COLO829 (cell line): ENCODE results near the gene RHOXF1.
"Not testable (repeated sequence)": the region's sequence is repeated elsewhere in the genome, so short reads cannot be mapped to it uniquely, and the experiment has no call there.

Experiments used
- DNase-seq: peaks from one replicate; pipeline ENCODE4 v3.0.0; 2012; ENCODE audit warnings: low spot score

RHOXF1 gene, protein sequence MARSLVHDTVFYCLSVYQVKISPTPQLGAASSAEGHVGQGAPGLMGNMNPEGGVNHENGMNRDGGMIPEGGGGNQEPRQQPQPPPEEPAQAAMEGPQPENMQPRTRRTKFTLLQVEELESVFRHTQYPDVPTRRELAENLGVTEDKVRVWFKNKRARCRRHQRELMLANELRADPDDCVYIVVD

DNA sequence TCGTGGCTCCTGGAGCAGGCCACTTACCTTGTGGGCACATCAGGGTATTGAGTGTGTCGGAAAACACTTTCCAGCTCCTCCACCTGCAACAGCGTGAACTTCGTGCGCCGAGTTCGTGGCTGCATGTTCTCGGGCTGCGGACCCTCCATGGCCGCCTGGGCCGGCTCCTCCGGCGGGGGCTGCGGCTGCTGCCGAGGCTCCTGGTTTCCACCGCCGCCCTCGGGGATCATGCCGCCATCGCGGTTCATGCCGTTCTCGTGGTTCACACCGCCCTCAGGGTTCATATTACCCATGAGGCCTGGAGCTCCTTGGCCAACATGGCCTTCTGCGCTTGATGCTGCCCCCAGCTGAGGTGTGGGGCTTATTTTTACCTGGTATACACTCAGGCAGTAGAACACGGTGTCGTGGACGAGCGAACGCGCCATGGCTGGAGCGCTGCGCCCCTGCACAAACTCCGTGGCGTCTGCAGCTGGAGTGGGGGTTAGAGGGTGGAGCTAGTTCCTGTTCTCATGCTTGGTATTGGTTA is at the start of gene RHOXF1:
RHOXF1 (minus strand) TSS at position 476 of the 526 bp plus-strand sequence; CDS start at position 425, 51 bp downstream.
- no peak for DNase-seq

- DNase-seq, result not testable (repeated sequence)
Measured at GRCh38 chrX:120159086-120159485, 43.4 kb upstream of the RHOXF1 start.

DNA sequence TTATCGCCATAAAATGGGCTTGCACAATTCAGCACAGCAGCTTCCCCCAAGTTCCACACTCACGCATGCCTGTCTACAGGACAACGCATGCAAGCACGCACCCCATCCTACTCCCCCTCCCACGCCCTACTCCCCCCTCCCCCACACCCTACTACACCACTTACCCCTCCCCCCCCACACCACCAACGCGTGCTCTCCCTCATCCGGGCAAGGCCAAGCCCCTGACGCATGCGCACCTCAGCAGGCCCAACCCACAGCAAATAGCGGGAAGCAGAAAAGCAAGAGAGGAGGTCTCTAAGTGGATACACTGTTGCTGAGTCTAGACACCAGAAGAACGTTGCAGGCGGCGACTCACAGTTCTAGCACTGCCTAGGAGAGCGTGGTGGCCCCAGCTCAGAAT is 42.6 kb upstream of the RHOXF1 start, which contains the start of gene RHOXF2:
RHOXF2 (plus strand) TSS at position 301 of the 400 bp plus-strand sequence. CDS start 138 bp downstream, outside the sequence.
- DNase-seq, result not testable (repeated sequence)

GRCh38 chrX:120150109-120150744 is 34.5 kb upstream of the RHOXF1 start:
- not testable (repeated sequence) for DNase-seq

- no peak for DNase-seq
Measured at GRCh38 chrX:120147537-120147936, 31.8 kb upstream of the RHOXF1 start.

- not testable (repeated sequence) for DNase-seq
Measured at GRCh38 chrX:120146323-120146722, 30.6 kb upstream of the RHOXF1 start.

GRCh38 chrX:120145295-120145925 is 29.7 kb upstream of the RHOXF1 start:
- no peak for DNase-seq

- DNase-seq, result no peak
Measured at GRCh38 chrX:120144178-120144844, 28.6 kb upstream of the RHOXF1 start.

- no peak for DNase-seq
Measured at GRCh38 chrX:120140293-120140981, 24.7 kb upstream of the RHOXF1 start.

DNA sequence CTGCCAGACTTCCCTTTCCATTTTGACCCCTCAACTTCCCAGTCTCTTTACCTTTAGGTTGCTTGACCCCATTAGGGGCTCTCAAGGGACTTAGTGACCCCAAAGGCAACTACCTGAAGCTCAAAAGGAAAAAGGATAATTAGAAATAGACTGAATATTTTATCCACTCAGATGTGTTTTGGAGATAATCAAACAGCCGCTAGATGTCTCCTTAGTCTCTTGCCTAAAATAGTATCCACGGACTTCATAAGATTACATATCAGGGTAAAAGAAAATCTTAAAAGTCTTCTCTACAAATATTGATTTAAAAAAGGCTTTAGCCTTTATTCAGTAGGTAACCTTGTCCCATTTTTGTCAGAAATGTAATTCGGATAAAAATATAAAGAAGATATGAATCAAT is 21.7 kb upstream of the RHOXF1 start:
- DNase-seq, result no peak

GRCh38 chrX:120136840-120137239 is 21.1 kb upstream of the RHOXF1 start:
- DNase-seq, result no peak

GRCh38 chrX:120136128-120136527 is 20.4 kb upstream of the RHOXF1 start:
- no peak for DNase-seq

- DNase-seq, result not testable (repeated sequence)
Measured at GRCh38 chrX:120128306-120128846, 12.7 kb upstream of the RHOXF1 start.

GRCh38 chrX:120125444-120125843 is 9.7 kb upstream of the RHOXF1 start:
- no peak for DNase-seq

DNA sequence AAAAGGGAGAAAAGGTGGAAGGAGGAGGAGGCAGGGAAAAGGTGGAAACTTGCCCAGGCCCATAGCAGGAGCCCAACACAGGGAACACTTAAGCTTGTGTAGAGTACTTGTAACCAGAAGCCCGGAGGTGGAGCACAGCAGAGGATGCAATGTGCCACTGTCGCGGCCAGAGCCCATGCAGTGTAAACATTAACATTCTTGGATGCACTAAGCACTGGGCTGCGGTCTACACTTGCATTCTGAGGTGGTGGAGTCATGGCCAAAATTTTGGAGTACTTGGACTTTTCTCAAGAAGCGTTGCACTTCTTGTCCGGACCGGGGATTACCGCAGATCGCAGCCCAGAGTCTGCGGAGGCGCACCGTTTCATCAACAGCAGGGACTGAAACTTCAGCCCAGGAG is 4.5 kb upstream of the RHOXF1 start:
- DNase-seq, result no peak

DNA sequence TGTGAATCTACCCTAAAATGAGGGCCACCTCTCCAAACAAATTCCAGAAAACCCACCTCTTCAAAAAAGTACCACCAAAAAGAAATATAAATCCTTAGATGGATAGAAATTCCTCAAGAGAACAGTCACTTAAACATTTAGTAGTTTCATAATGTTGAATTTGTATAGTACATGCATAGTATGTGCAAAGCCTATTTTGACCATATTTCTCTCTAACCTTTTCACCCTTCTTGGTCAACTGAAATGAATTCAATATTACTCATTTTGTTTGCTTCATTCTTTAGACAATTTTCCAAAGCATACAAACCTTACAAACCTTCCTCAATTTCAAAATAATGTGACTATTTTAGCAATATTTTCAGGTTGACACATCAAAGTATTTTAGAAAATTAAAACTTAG is 4.1 kb downstream of the RHOXF1 start:
- no peak for DNase-seq

GRCh38 chrX:120109378-120109777 is 6.3 kb downstream of the RHOXF1 start:
- no peak for DNase-seq

DNA sequence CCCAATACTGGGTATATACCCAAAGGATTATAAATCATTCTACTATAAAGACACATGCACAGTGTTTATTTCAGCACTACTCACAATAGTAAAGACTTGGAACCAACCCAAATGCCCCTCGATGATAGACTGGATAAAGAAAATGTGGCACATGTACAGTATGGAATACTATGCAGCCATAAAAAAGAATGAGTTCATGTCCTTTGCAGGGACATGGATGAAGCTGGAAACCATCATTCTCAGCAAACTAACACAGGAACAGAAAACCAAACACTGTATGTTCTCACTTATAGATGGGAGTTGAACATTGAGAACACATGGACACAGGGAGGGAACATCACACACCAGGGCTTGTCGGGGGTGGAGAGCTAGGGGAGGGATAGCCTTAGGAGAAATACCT is 11.0 kb downstream of the RHOXF1 start:
- not testable (repeated sequence) for DNase-seq

GRCh38 chrX:120101057-120101456 is 14.7 kb downstream of the RHOXF1 start:
- DNase-seq, result not testable (repeated sequence)

- no peak for DNase-seq
Measured at GRCh38 chrX:120090208-120090607, 25.5 kb downstream of the RHOXF1 start.

- DNase-seq, result no peak
Measured at GRCh38 chrX:120087289-120088017, 28.3 kb downstream of the RHOXF1 start.
